Choroid plexus epithelial cell (primary cell): ENCODE results near the gene TAF13.
"Not testable (repeated sequence)": the region's sequence is repeated elsewhere in the genome, so short reads cannot be mapped to it uniquely, and the experiment has no call there.

Experiments used
- DNase-seq: peaks from one replicate; pipeline ENCODE4 v3.0.0-alpha.2; 2010; ENCODE audit warnings: low read depth
- H3K4me3 ChIP-seq: 2 replicates; pipeline ENCODE4 v1.5.1; 2011; ENCODE audit warnings: low read depth, mild to moderate bottlenecking, control low read depth, low read length, moderate library complexity
- CTCF ChIP-seq: conservative IDR thresholded peaks from 2 replicates; pipeline ENCODE4 v1.5.1; 2011; ENCODE audit warnings: low read depth, mild to moderate bottlenecking, control low read depth, inconsistent platforms, low read length, moderate library complexity

TAF13 gene

GRCh38 chr1:109061183-109061582 lies 14.6 kb downstream of the TAF13 start:
- DNase-seq, result no peak
- H3K4me3 ChIP-seq, result no peak overlapping the region
- TF ChIP-seq CTCF, result no peak

- DNase-seq, result no peak
- no peak overlapping the region for H3K4me3 ChIP-seq
- TF ChIP-seq CTCF, result no peak
Observed at GRCh38 chr1:109060707-109061106, 15.1 kb downstream of the TAF13 start.

GRCh38 chr1:109059026-109059425 lies 16.8 kb downstream of the TAF13 start:
- DNase-seq, result no peak
- no peak overlapping the region for H3K4me3 ChIP-seq
- TF ChIP-seq CTCF, result no peak

- no peak for TF ChIP-seq CTCF
- no peak for DNase-seq
- H3K4me3 ChIP-seq, result no peak overlapping the region
Observed at GRCh38 chr1:109056064-109056463, 19.7 kb downstream of the TAF13 start.

GRCh38 chr1:109052145-109052544 lies 23.7 kb downstream of the TAF13 start:
- not testable (repeated sequence) for DNase-seq, H3K4me3 ChIP-seq

- H3K4me3 ChIP-seq, result no peak overlapping the region
- DNase-seq, result no peak
- no peak for TF ChIP-seq CTCF
Observed at GRCh38 chr1:109050228-109050995, 25.4 kb downstream of the TAF13 start.

- H3K4me3 ChIP-seq, result no peak overlapping the region
- no peak for TF ChIP-seq CTCF
- DNase-seq, result no peak
Observed at GRCh38 chr1:109048335-109048734, 27.5 kb downstream of the TAF13 start.
